Smooth muscle cell (in vitro differentiated cells): ENCODE results near the gene MLPH. TPM values are rescaled to one million over a fixed set of nuclear protein-coding genes. Genes with fewer than 3 reads are reported as not detected.

Experiments
- DNase-seq: peaks from one replicate; lab custom pipeline; 2025; ENCODE audit not compliant: unreplicated experiment; lab: John Stamatoyannopoulos, UW
- H2AFZ ChIP-seq: fragments of 200-600 bp; sonication (generic); 2 replicates; pipeline ENCODE4 v1.6.0; 2016; ENCODE audit warnings: antibody characterized with exemption, low read depth, mild to moderate bottlenecking
- H3F3A ChIP-seq: fragments of 200-600 bp; sonication (generic); 2 replicates; pipeline ENCODE4 v1.6.0; 2017; ENCODE audit warnings: antibody characterized with exemption, low read depth
- H3K27ac ChIP-seq: fragments of 200-600 bp; sonication (generic); 2 replicates; pipeline ENCODE4 v1.5.1; 2016; ENCODE audit warnings: low read depth, mild to moderate bottlenecking
- H3K27me3 ChIP-seq: fragments of 200-600 bp; sonication (generic); 2 replicates; pipeline ENCODE4 v1.6.1; 2016; ENCODE audit warnings: low read depth, mild to moderate bottlenecking
- H3K36me3 ChIP-seq: fragments of 200-600 bp; sonication (generic); 2 replicates; pipeline ENCODE4 v1.5.1; 2016; ENCODE audit warnings: low read depth
- H3K4me1 ChIP-seq: fragments of 200-600 bp; sonication (generic); 2 replicates; pipeline ENCODE4 v1.5.1; 2016; ENCODE audit warnings: low read depth
- H3K4me2 ChIP-seq: fragments of 200-600 bp; sonication (generic); 2 replicates; pipeline ENCODE4 v1.6.0; 2016; ENCODE audit warnings: mild to moderate bottlenecking
- H3K4me3 ChIP-seq: fragments of 200-600 bp; sonication (generic); 2 replicates; pipeline ENCODE4 v1.5.1; 2016; ENCODE audit warnings: mild to moderate bottlenecking
- H3K79me2 ChIP-seq: fragments of 200-600 bp; sonication (generic); 2 replicates; pipeline ENCODE4 v1.6.0; 2016; ENCODE audit warnings: low read depth, mild to moderate bottlenecking
- H3K9ac ChIP-seq: fragments of 200-600 bp; sonication (generic); 2 replicates; pipeline ENCODE4 v1.6.0; 2016; ENCODE audit warnings: low read depth
- H3K9me3 ChIP-seq: fragments of 200-600 bp; sonication (generic); replicated peaks from 2 replicates; pipeline ENCODE4 v1.5.1; 2016; ENCODE audit warnings: low read depth
- H4K20me1 ChIP-seq: fragments of 200-600 bp; sonication (generic); 2 replicates; pipeline ENCODE4 v1.6.0; 2016; ENCODE audit warnings: low read depth
- WGBS: methylation state at CpG from one replicate; pipeline ENCODE4 v1.1.7; 2016; ENCODE audit warnings: low lambda C conversion rate; 5-methylcytosine and 5-hydroxymethylcytosine counted together
- polyA plus RNA-seq: library from polyadenylated mRNA; unstranded; fragments of >200 nt; fragmentation: Nextera tagmentation; extraction: Ambion mirVana; gene quantifications from 2 replicates; pipeline ENCODE4 v1.2.1, GENCODE V29; 2016
- total RNA-seq: library from RNA; depleted of rRNA; stranded (reverse); fragments of >200 nt; gene quantifications from 2 replicates; pipeline ENCODE4 v1.2.3, GENCODE V29; 2014
- TF ChIP-seq, protein P1 (sequence below): fragments of 200-600 bp; sonication (generic); IDR thresholded peaks from 2 replicates; pipeline ENCODE4 v1.5.1; 2017; ENCODE audit warnings: borderline replicate concordance, mild to moderate bottlenecking, antibody characterized with exemption; ENCODE audit not compliant: insufficient read depth, poor library complexity, severe bottlenecking

Gene MLPH
- total and polyA plus RNA-seq, 2 experiments from 2014 or later, result 32.8 to 36.4 TPM

DNA sequence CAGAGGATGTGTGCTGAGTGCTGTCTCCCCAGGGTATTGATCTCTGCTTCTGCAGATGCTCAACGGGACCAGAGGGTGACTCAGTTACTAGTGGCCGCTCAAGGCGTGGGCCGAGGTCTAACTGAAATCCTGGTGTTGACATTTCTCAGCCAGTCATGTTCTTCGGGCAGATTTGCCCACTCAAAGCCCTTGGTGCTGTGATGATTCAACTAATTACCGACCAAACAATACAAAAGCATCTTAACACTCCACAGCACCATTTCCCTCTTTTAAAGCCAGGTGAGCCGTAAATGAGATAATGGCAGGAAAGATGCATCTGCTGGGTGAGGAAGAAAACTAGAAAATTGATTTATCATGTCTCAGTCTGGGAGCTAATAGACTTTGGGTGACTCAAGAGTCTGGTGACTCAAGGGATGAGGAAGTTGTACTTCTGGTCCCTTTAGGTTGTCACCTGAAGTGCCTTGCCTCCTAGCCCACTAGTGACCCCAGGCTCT lies 46.7 kb downstream of the MLPH start:
- Histone ChIP-seq H3K4me2 (no peak overlapping the region), H3F3A (peaks cover 20% of the 10 kb centered on the region), H3K4me1 (no peaks in the 10 kb centered on the region), H3K36me3 (no peaks in the 10 kb centered on the region), H2AFZ (no peak overlapping the region), H3K27me3 (no peaks in the 10 kb centered on the region), H3K4me3 (no peak overlapping the region), H3K9me3 (no peaks in the 10 kb centered on the region), H3K27ac (peak overlapping the region; percentile 83), H4K20me1 (no peaks in the 10 kb centered on the region), H3K79me2 (no peaks in the 10 kb centered on the region), H3K9ac (peak overlapping the region; percentile 65)
- no peak for DNase-seq
- TF ChIP-seq, protein P1, sequence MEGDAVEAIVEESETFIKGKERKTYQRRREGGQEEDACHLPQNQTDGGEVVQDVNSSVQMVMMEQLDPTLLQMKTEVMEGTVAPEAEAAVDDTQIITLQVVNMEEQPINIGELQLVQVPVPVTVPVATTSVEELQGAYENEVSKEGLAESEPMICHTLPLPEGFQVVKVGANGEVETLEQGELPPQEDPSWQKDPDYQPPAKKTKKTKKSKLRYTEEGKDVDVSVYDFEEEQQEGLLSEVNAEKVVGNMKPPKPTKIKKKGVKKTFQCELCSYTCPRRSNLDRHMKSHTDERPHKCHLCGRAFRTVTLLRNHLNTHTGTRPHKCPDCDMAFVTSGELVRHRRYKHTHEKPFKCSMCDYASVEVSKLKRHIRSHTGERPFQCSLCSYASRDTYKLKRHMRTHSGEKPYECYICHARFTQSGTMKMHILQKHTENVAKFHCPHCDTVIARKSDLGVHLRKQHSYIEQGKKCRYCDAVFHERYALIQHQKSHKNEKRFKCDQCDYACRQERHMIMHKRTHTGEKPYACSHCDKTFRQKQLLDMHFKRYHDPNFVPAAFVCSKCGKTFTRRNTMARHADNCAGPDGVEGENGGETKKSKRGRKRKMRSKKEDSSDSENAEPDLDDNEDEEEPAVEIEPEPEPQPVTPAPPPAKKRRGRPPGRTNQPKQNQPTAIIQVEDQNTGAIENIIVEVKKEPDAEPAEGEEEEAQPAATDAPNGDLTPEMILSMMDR, result no peak
- WGBS, result 18% methylated on average over 7 of the region's 7 CpGs

DNA sequence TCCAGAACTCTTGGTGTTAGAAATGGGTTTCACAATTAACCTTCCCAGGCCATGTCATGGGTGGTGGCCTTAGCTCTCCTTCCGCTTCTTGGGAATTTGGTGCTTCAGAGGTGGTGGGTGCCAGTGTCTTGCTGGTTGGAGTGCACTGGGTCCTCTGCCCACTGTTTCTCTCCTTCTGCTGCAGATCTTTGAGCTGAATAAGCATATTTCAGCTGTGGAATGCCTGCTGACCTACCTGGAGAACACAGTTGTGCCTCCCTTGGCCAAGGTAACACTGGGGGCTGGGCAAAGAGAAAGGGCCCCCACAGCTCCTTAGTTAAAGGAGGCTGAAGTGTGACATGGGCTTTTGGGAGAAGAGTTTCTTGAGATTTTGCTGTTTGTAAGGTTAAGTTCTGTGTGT lies 47.3 kb downstream of the MLPH start:
- H3F3A ChIP-seq, result peaks cover 20% of the 10 kb centered on the region
- H3K4me3 ChIP-seq, result no peak overlapping the region
- no peak overlapping the region for H2AFZ ChIP-seq
- H3K79me2 ChIP-seq, result no peaks in the 10 kb centered on the region
- 100% methylated on average over 1 of the region's 1 CpG for WGBS
- no peaks in the 10 kb centered on the region for H3K27me3 ChIP-seq
- H3K9ac ChIP-seq, result peak overlapping the region; percentile 9
- H3K4me2 ChIP-seq, result no peak overlapping the region
- DNase-seq, result no peak
- no peaks in the 10 kb centered on the region for H3K36me3 ChIP-seq
- no peaks in the 10 kb centered on the region for H3K4me1 ChIP-seq
- peak overlapping the region; percentile 83 for H3K27ac ChIP-seq
- H4K20me1 ChIP-seq, result no peaks in the 10 kb centered on the region
- no peaks in the 10 kb centered on the region for H3K9me3 ChIP-seq
- TF ChIP-seq, protein P1, result no peak

DNA sequence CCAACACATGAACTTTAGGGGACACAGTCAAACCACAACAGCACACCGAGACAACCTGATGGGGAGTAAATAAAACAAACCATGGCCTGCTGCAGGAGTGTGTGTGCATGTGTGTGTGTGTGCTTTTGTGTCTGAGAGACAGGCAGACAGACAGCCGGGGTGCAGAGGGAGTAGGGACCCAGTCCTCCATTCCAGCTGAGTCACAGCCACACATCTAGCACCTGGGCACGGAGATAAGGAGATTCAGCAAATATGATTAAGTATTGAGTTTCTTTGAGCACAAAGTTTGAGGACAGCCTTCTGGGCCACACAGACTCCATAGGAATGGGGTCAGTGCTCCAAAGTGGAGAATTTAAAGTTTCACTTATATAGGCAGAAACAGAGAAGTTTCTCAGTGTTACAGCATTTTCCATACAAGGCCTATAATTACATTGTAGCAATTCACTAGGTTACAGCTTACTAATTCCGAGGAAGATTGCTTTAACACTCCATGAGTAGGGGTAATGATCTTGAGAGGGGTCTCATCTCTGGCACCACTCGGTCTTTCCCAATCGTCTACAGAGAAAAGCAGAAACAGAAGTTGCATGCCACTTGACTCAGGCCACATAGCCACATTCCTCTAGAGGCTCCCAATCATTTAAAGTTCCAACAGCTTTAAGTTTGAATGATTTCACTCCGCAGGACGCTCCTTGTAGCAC lies 48.5 kb downstream of the MLPH start:
- Histone ChIP-seq H4K20me1 (no peaks in the 10 kb centered on the region), H3K4me1 (no peaks in the 10 kb centered on the region)

More for the DNA sequence above, 48.5 kb downstream of the MLPH start:
- H3F3A ChIP-seq, result peaks cover 20% of the 10 kb centered on the region
- no peaks in the 10 kb centered on the region for H3K27me3 ChIP-seq
- H3K9ac ChIP-seq, result no peak overlapping the region
- H3K79me2 ChIP-seq, result no peaks in the 10 kb centered on the region
- H3K27ac ChIP-seq, result peak overlapping the region; percentile 27
- H3K36me3 ChIP-seq, result no peaks in the 10 kb centered on the region
- no peak for DNase-seq
- H3K4me3 ChIP-seq, result no peak overlapping the region
- 66% methylated on average over 8 of the region's 8 CpGs for WGBS
- TF ChIP-seq, protein P1, result no peak
- no peak overlapping the region for H3K4me2 ChIP-seq
- H2AFZ ChIP-seq, result no peak overlapping the region
- H3K9me3 ChIP-seq, result no peaks in the 10 kb centered on the region
